Fibroblast of skin of abdomen (primary cell): ENCODE results near the gene MRC2.

ENCODE experiments used
- DNase-seq: peaks from one replicate; pipeline ENCODE4 v3.0.0-alpha.2; 2013

MRC2 gene

GRCh38 chr17:62615503-62615902 lies 12.0 kb upstream of the MRC2 start:
- DNase-seq: no peak

GRCh38 chr17:62616993-62617893 lies 10.2 kb upstream of the MRC2 start:
- DNase-seq: no peak

- DNase-seq: peak; percentile 71
These were observed 9.5 kb upstream of the MRC2 start for GRCh38 chr17:62617894-62618472.

- no peak for DNase-seq
These were observed 8.6 kb upstream of the MRC2 start for GRCh38 chr17:62618647-62619416.

GRCh38 chr17:62619417-62620155 lies 7.9 kb upstream of the MRC2 start:
- no peak for DNase-seq

- no peak for DNase-seq
These were observed 6.2 kb upstream of the MRC2 start for GRCh38 chr17:62621223-62621622.

GRCh38 chr17:62625184-62625869 lies 2.1 kb upstream of the MRC2 start:
- DNase-seq: no peak

- DNase-seq: no peak
These were observed 1.6 kb upstream of the MRC2 start for GRCh38 chr17:62625870-62626200.

- DNase-seq: peak; percentile 78
These were observed 701 bp upstream of the MRC2 start for GRCh38 chr17:62626719-62627218.

GRCh38 chr17:62627904-62628633 lies 599 bp downstream of the MRC2 start:
- peak; percentile 90 for DNase-seq

- peak; percentile 85 for DNase-seq
These were observed 1.5 kb downstream of the MRC2 start for GRCh38 chr17:62628831-62629555.

- DNase-seq: no peak
These were observed 2.3 kb downstream of the MRC2 start for GRCh38 chr17:62629556-62630364.

- DNase-seq: no peak
These were observed 3.1 kb downstream of the MRC2 start for GRCh38 chr17:62630365-62631085.

GRCh38 chr17:62631086-62631935 lies 3.8 kb downstream of the MRC2 start:
- no peak for DNase-seq

GRCh38 chr17:62631936-62632924 lies 4.8 kb downstream of the MRC2 start:
- no peak for DNase-seq

- DNase-seq: no peak
These were observed 10.3 kb downstream of the MRC2 start for GRCh38 chr17:62637809-62638208.

GRCh38 chr17:62641153-62641552 lies 13.7 kb downstream of the MRC2 start:
- DNase-seq: no peak
